SJSA1 (cell line): ENCODE measurements around the gene STYK1. TPM values are rescaled to one million over a fixed set of nuclear protein-coding genes. Genes with fewer than 3 reads are reported as not detected.

ENCODE experiments used
- DNase-seq, 2 experiments: peaks; one replicate each; pipeline ENCODE4 v3.0.0-alpha.2; 2015 to 2020; ENCODE audit warnings: low spot score in 2 of 2, low read depth in 1 of 2
- H3K27ac ChIP-seq: fragments of 250-450 bp; sonication (Bioruptor Pico); 2 replicates; pipeline ENCODE4 v1.5.1; 2020; ENCODE audit warnings: mild to moderate bottlenecking, moderate library complexity
- H3K27me3 ChIP-seq: fragments of 250-450 bp; sonication (Bioruptor Pico); replicated peaks from 2 replicates; pipeline ENCODE4 v1.5.1; 2020; ENCODE audit warnings: mild to moderate bottlenecking, moderate library complexity
- H3K36me3 ChIP-seq: fragments of 250-450 bp; sonication (Bioruptor Pico); 2 replicates; pipeline ENCODE4 v1.5.1; 2020; ENCODE audit warnings: mild to moderate bottlenecking
- H3K4me1 ChIP-seq: fragments of 250-450 bp; sonication (Bioruptor Pico); replicated peaks from 2 replicates; pipeline ENCODE4 v1.6.1; 2021; ENCODE audit warnings: mild to moderate bottlenecking
- H3K4me3 ChIP-seq: fragments of 250-450 bp; sonication (Bioruptor Pico); 2 replicates; pipeline ENCODE4 v1.5.1; 2020; ENCODE audit warnings: mild to moderate bottlenecking
- H3K9me3 ChIP-seq: fragments of 250-450 bp; sonication (Bioruptor Pico); replicated peaks from 2 replicates; pipeline ENCODE4 v1.5.1; 2020; ENCODE audit warnings: mild to moderate bottlenecking
- total RNA-seq: library from RNA; depleted of rRNA; stranded (reverse); fragments of >200 nt; shearing (Covaris generic); gene quantifications from 2 replicates; pipeline ENCODE4 v1.2.3, GENCODE V29; 2014

Gene STYK1
- total RNA-seq, 1 experiment from 2014 or later: 6.3 TPM

- Histone ChIP-seq H3K27me3 (no peaks in the 10 kb centered on the region), H3K4me3 (no peak overlapping the region), H3K9me3 (no peaks in the 10 kb centered on the region), H3K36me3 (peaks cover 85% of the 10 kb centered on the region), H3K4me1 (no peaks in the 10 kb centered on the region), H3K27ac (no peak overlapping the region)
- DNase-seq: no peak
These were observed 35.0 kb upstream of the STYK1 start for GRCh38 chr12:10708862-10709261.

DNA sequence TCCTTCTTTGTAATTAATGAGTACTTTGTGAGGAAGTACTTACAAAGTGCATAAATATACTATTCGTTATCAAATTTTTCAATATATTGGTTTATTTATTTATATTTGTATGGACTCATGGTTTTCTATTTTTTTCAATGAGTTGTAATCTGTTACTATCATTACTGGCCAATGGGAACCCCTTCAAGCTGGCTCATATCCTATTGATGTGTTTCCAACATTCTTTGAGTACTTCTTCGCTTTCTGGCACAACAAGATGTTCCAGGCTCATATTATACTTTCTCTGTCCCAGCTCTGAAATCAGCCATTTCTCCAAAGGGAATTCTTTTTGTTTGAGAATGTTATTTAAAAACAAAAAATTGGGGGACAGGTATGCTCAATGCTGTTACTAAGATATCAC, 31.8 kb upstream of the STYK1 start:
- DNase-seq: no peak
- no peaks in the 10 kb centered on the region; the same call in 1 of the 2 replicates for H3K4me1 ChIP-seq
- no peaks in the 10 kb centered on the region for H3K9me3 ChIP-seq
- H3K36me3 ChIP-seq: peaks cover 92% of the 10 kb centered on the region
- H3K4me3 ChIP-seq: no peak overlapping the region
- H3K27ac ChIP-seq: no peak overlapping the region
- no peaks in the 10 kb centered on the region for H3K27me3 ChIP-seq

GRCh38 chr12:10701843-10702242, 28.0 kb upstream of the STYK1 start:
- no peak overlapping the region for H3K27ac ChIP-seq
- no peaks in the 10 kb centered on the region for H3K9me3 ChIP-seq
- no peaks in the 10 kb centered on the region; the same call in 1 of the 2 replicates for H3K4me1 ChIP-seq
- H3K36me3 ChIP-seq: peaks cover 93% of the 10 kb centered on the region
- no peak for DNase-seq
- no peak overlapping the region for H3K4me3 ChIP-seq
- no peaks in the 10 kb centered on the region for H3K27me3 ChIP-seq

DNA sequence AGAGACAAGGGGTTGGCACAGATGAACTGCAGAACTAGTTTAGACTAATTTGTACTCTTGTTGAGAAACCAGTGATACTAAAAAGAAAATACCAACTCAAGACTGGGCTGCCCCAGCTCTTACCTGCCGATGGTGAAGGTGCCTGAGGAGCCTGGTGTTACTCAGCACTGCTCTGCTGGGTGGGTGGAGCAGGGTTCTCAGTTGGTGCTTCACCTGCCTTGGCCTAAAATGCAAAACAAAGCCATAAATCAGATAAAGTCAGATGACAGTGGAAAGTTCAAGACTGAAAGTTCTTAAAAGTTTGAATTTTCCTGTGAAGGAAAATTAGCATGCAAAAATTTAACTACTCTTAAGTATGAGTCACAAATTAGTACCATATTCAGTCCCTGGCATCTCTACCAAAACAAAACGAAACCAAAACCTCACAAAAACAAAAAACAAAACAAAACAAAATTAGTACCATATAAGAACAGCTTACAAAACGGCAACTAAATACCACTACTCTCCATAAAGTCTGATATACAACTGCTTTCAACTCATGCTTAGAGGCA, 27.4 kb upstream of the STYK1 start:
- H3K4me3 ChIP-seq: no peak overlapping the region
- H3K9me3 ChIP-seq: no peaks in the 10 kb centered on the region
- DNase-seq: no peak
- H3K27ac ChIP-seq: no peak overlapping the region
- H3K27me3 ChIP-seq: no peaks in the 10 kb centered on the region
- peaks cover 91% of the 10 kb centered on the region for H3K36me3 ChIP-seq
- H3K4me1 ChIP-seq: no peaks in the 10 kb centered on the region; the same call in 1 of the 2 replicates

DNA sequence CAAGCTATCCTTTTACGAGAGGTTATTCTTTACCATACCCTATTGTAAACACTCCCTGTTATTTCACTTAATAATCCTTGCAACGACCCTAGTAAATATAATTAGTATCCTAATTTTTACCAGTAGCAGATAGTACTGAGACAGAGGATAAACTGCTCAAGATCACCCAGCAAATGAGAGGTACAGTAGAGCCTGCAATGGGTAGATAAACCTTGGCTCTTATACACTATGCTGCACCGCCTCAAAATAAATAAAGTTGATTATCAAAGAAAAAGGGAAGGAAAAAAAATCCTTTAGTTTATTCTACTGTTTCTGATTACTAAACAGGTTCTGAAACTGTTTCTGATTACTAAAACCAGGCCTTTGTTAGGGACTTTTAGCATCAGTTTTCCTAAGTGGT, 26.7 kb upstream of the STYK1 start:
- no peak for DNase-seq
- H3K36me3 ChIP-seq: peaks cover 89% of the 10 kb centered on the region
- H3K4me3 ChIP-seq: no peak overlapping the region
- H3K9me3 ChIP-seq: no peaks in the 10 kb centered on the region
- no peak overlapping the region for H3K27ac ChIP-seq
- no peaks in the 10 kb centered on the region; the same call in 1 of the 2 replicates for H3K4me1 ChIP-seq
- no peaks in the 10 kb centered on the region for H3K27me3 ChIP-seq

DNA sequence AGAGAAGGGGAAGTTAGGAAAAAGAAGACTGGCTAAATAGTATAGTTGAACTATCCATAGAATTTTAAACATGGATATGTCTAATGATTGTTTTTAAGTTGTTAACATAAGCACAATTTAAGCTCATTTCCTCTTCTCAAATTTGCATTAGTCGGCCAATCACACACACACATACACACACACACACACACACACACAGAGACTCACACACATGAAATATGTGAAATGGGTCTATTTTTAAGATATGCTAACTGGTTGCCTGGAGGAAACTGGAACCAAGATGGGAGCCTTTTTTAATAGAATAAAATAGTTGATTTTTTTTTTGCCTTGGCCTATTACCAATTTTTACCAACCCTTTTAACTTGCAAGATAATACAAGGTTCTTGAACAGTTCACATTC, 24.0 kb upstream of the STYK1 start:
- no peaks in the 10 kb centered on the region for H3K9me3 ChIP-seq
- H3K4me3 ChIP-seq: no peak overlapping the region
- H3K27me3 ChIP-seq: no peaks in the 10 kb centered on the region
- no peak for DNase-seq
- H3K4me1 ChIP-seq: no peaks in the 10 kb centered on the region; the same call in 1 of the 2 replicates
- no peak overlapping the region for H3K27ac ChIP-seq
- peaks cover 63% of the 10 kb centered on the region for H3K36me3 ChIP-seq

DNA sequence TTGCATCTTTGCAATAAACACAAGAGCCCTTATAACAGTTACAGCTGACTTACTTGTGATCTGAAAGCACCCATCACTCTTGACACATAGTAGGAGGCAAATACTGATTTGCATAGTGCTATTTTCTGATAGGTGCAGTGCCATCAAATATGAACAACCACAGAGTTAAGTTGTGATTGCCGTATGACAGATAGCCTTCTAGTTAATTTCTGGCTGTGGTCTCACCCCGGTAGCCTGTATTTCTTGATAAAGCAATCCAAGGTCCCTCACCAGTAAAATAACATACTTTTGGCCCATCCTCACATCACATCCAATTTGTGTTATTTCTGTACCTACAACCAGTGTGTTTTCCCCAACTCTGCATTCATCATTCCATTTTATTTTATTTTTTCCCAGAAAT, 23.3 kb upstream of the STYK1 start:
- H3K36me3 ChIP-seq: peaks cover 56% of the 10 kb centered on the region
- H3K4me3 ChIP-seq: no peak overlapping the region
- DNase-seq: no peak
- no peak overlapping the region for H3K27ac ChIP-seq
- no peaks in the 10 kb centered on the region for H3K27me3 ChIP-seq
- H3K9me3 ChIP-seq: no peaks in the 10 kb centered on the region
- no peaks in the 10 kb centered on the region; the same call in 1 of the 2 replicates for H3K4me1 ChIP-seq

GRCh38 chr12:10690906-10691305, 17.1 kb upstream of the STYK1 start:
- Histone ChIP-seq H3K4me3 (no peak overlapping the region), H3K27ac (no peak overlapping the region), H3K36me3 (0 out of 2 replicates have a peak, but pooled peaks cover 2% of the 10 kb centered on the region), H3K4me1 (no peaks in the 10 kb centered on the region), H3K9me3 (no peaks in the 10 kb centered on the region), H3K27me3 (no peaks in the 10 kb centered on the region)
- no peak for DNase-seq

- no peaks in the 10 kb centered on the region for H3K27me3 ChIP-seq
- no peaks in the 10 kb centered on the region for H3K9me3 ChIP-seq
- H3K36me3 ChIP-seq: no peaks in the 10 kb centered on the region
- H3K27ac ChIP-seq: no peak overlapping the region
- no peak for DNase-seq
- no peak overlapping the region for H3K4me3 ChIP-seq
- H3K4me1 ChIP-seq: no peaks in the 10 kb centered on the region
These were observed 15.3 kb upstream of the STYK1 start for GRCh38 chr12:10689146-10689545.

DNA sequence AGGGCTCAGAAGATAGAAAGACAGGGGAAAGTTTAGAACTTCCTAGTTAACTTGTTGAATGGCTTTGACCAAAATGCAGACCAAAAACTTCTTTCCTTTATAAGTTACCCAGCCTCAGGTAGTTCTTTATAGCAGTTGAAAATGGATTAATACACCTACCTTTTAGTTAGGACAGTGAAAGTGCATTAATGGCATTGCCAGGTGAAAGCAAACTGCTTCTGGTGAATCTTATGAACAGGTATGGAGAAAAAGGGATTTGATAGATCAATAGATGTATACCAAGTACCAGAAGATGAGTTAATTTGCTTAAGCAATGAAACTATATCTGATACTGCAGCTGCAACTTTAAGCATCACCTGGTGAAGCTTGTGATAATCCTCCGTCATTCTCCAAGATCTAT, 14.2 kb upstream of the STYK1 start:
- H3K4me1 ChIP-seq: no peaks in the 10 kb centered on the region
- no peak overlapping the region for H3K27ac ChIP-seq
- no peaks in the 10 kb centered on the region for H3K9me3 ChIP-seq
- H3K27me3 ChIP-seq: no peaks in the 10 kb centered on the region
- no peak overlapping the region for H3K4me3 ChIP-seq
- no peaks in the 10 kb centered on the region for H3K36me3 ChIP-seq
- DNase-seq: no peak

DNA sequence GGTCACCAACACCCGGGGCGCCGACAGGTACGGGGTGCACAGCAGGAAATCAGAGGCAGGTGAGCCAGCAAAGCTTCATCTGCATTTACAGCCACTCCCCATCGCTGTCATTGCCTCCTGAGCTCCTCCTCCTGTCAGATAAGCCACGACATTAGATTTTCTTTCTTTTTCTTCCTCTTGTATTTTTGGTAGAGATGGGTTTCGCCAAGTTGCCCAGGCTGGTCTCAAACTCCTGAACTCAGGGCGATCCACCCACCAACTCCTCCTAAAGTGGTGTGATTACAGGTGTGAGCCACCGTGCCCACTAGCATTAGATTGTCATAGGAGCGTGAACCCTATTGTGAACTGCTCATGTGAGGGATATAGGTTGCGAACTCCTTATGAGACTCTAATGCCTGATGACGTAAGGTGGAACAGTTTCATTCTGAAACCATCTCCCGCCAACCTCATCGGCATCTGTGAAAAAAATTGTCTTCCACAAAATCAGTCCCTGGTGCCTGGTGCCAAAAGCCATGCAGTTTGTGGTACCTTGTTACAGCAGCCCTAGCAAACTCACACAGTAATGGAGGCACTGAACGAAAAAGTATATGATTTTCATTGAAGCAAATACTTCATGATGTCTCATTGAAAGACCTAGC, 1.5 kb downstream of the STYK1 start:
- Histone ChIP-seq H3K27ac (no peak overlapping the region), H3K27me3 (no peaks in the 10 kb centered on the region), H3K4me3 (no peak overlapping the region), H3K36me3 (no peaks in the 10 kb centered on the region), H3K9me3 (no peaks in the 10 kb centered on the region), H3K4me1 (no peaks in the 10 kb centered on the region)
- no peak for DNase-seq

DNA sequence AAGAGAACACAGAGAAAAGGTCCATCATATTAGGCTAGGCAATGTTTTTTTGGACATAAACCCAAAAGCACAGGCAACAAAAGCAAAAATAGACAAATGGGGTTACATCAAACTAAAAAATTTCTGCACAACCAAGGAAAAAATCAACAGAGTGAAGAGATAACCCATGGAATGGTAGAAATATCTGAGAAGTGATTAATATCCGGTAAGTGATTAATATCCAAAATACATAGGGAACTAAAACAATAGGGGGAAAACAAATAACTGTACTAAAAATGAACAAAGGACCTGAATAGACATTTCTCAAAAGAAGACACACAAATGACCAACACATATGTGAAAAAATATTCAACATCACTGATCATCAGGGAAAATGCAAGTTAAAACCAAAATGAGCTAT, 4.3 kb downstream of the STYK1 start:
- no peak overlapping the region for H3K27ac ChIP-seq
- H3K9me3 ChIP-seq: no peaks in the 10 kb centered on the region
- no peaks in the 10 kb centered on the region for H3K27me3 ChIP-seq
- H3K4me3 ChIP-seq: no peak overlapping the region
- no peak for DNase-seq
- H3K36me3 ChIP-seq: no peaks in the 10 kb centered on the region
- H3K4me1 ChIP-seq: no peaks in the 10 kb centered on the region

DNA sequence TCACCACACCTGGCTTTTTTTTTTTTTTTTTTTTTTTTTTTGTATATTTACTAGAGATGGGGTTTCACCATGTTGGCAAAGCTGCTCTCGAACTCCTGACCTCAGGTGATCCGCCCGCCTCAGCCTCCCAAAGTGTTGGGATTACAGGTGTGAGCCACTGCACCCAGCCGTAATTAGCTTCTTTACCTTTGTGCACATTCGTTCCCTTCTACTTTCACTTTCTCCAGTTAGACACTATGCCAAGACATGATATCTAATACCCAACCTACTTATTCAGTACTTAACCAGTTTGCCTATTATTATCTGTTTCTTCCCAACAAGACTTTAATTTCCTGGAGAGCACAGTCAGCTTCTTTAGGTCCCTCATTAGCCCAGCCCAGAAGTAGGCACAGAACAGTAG, 5.3 kb downstream of the STYK1 start:
- no peaks in the 10 kb centered on the region for H3K36me3 ChIP-seq
- H3K4me3 ChIP-seq: no peak overlapping the region
- H3K27ac ChIP-seq: no peak overlapping the region
- no peaks in the 10 kb centered on the region for H3K27me3 ChIP-seq
- no peak for DNase-seq
- no peaks in the 10 kb centered on the region for H3K4me1 ChIP-seq
- H3K9me3 ChIP-seq: no peaks in the 10 kb centered on the region

- no peaks in the 10 kb centered on the region for H3K9me3 ChIP-seq
- H3K27me3 ChIP-seq: no peaks in the 10 kb centered on the region
- no peak overlapping the region for H3K27ac ChIP-seq
- DNase-seq: no peak
- H3K4me1 ChIP-seq: no peaks in the 10 kb centered on the region
- no peaks in the 10 kb centered on the region for H3K36me3 ChIP-seq
- H3K4me3 ChIP-seq: no peak overlapping the region
These were observed 6.3 kb downstream of the STYK1 start for GRCh38 chr12:10667581-10667980.

DNA sequence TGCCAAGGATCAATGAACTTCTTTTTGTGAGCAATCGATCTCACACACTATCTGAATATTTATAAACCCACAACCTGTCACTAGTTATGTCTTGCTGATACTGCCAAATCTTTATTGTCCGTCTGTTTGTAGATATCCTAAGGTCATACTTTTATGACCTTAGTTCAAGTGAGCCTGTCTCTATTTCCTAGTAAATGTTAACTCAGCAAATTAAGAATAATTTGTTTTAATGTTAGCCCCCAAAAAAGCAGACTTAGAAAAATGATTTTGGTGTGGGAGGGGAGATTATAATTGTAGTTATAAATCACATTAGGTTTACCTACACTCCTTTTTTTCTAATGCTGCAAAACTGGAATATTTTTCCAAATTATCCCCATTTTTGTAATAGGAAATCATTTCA, 9.4 kb downstream of the STYK1 start:
- 0 out of 2 replicates have a peak, but pooled peaks cover 4% of the 10 kb centered on the region for H3K4me1 ChIP-seq
- no peaks in the 10 kb centered on the region for H3K9me3 ChIP-seq
- DNase-seq: no peak
- H3K27ac ChIP-seq: no peak overlapping the region
- H3K27me3 ChIP-seq: no peaks in the 10 kb centered on the region
- no peaks in the 10 kb centered on the region for H3K36me3 ChIP-seq
- no peak overlapping the region for H3K4me3 ChIP-seq
